Hair follicular keratinocyte (primary cell): ENCODE results near the gene BABAM2. TPM values are rescaled to one million over a fixed set of nuclear protein-coding genes. Genes with fewer than 3 reads are reported as not detected.

ENCODE experiments used
- total RNA-seq: library from RNA; depleted of rRNA; stranded (reverse); fragments of >200 nt; gene quantifications from 2 replicates; pipeline ENCODE4 v1.2.3, GENCODE V29; 2015

Gene BABAM2
- 21.6 and 21.8 TPM in 2 replicates for total RNA-seq

GRCh38 chr2:27890146-27890923, at the start of gene BABAM2, which contains the start of gene RBKS:
TSS of gene BABAM2 (plus strand) at chr2:27890729. CDS start at chr2:27894557, 3,828 bp downstream.
TSS of gene RBKS (minus strand) at chr2:27890387. CDS start at chr2:27890345, 42 bp downstream.

Other genes starting within 250 kb of the BABAM2 start
- 18.2 and 18.7 TPM in 2 replicates for gene SUPT7L, start 227.1 kb upstream of the BABAM2 start, total RNA-seq
- 15.6 and 25.1 TPM in 2 replicates for gene SLC4A1AP, start 226.8 kb upstream of the BABAM2 start, total RNA-seq
- gene MRPL33, start 119.0 kb upstream of the BABAM2 start, total RNA-seq = 99.6 and 108 TPM in 2 replicates
- 0.80 and 3.1 TPM in 2 replicates for gene RBKS, start 342 bp upstream of the BABAM2 start, total RNA-seq